ENCODE measurements around the gene ZNF710.

- TF ChIP-seq CTCF (IDR thresholded peaks at IDR 0.05; ENCODE audit: low read depth, low read length, poor library complexity, severe bottlenecking) (no peak), EZH2phosphoT487 (IDR thresholded peaks at IDR 0.05; ENCODE audit: borderline replicate concordance, low read length) (no peak)
Observed at GRCh38 chr15:90044916-90045371, 43.8 kb downstream of the ZNF710 start.
